Stimulated activated naive B cell treated with anti-CD40 and anti-IgM and Interleukin-4, amounts not matched to agents 10 μg/mL and 1 μg/mL and 100 μg/mL, for 72 hours (primary cell): ENCODE results near the gene NMRK2.

Source experiments
- ATAC-seq, 2 donors: fragments of 150-1000 bp; cut with Tn5 transposase; replicated peaks; 2 replicates each; pipeline ENCODE4 v1.10.0; 2021; ENCODE audit warnings: moderate library complexity in 1 of 2
- DNase-seq: peaks from one replicate; pipeline ENCODE4 v3.0.0; 2021
- H3K27ac Mint-ChIP-seq: one replicate; pipeline ENCODE4 v1.8.0; 2022; ENCODE audit warnings: mild to moderate bottlenecking, mixed read lengths
- H3K27me3 Mint-ChIP-seq, 2 donors: one replicate each; pipeline ENCODE4 v1.8.0; 2022; ENCODE audit warnings: mixed read lengths in 2 of 2
- H3K36me3 Mint-ChIP-seq, 2 donors: one replicate each; pipeline ENCODE4 v1.8.0; 2022; ENCODE audit warnings: mixed read lengths in 2 of 2, mild to moderate bottlenecking in 1 of 2
- H3K4me1 Mint-ChIP-seq, 2 donors: one replicate each; pipeline ENCODE4 v1.8.0; 2022; ENCODE audit warnings: mixed read lengths in 2 of 2, mild to moderate bottlenecking in 1 of 2
- H3K4me3 Mint-ChIP-seq, 2 donors: one replicate each; pipeline ENCODE4 v1.8.0; 2022; ENCODE audit warnings: mild to moderate bottlenecking in 2 of 2, mixed read lengths in 2 of 2, moderate library complexity in 1 of 2
- H3K9me3 Mint-ChIP-seq, 2 donors: one replicate each; pipeline ENCODE4 v1.8.0; 2022; ENCODE audit warnings: mixed read lengths in 2 of 2, mild to moderate bottlenecking in 1 of 2

Gene NMRK2

GRCh38 chr19:3979289-3979673 is 46.4 kb downstream of the NMRK2 start:
- H3K27ac Mint-ChIP-seq = peak overlapping the region; percentile 75
- DNase-seq (no peak), ATAC-seq (no peak)
- H3K36me3 Mint-ChIP-seq = peaks cover 63 to 70% of the 10 kb centered on the region in 2 donors
- H3K4me1 Mint-ChIP-seq = peaks cover 36 to 56% of the 10 kb centered on the region in 2 donors
- peak overlapping the region in 1 of 2 donors; percentile 19 for H3K4me3 Mint-ChIP-seq
- H3K9me3 Mint-ChIP-seq = no peaks in the 10 kb centered on the region
- no peaks in the 10 kb centered on the region for H3K27me3 Mint-ChIP-seq

DNA sequence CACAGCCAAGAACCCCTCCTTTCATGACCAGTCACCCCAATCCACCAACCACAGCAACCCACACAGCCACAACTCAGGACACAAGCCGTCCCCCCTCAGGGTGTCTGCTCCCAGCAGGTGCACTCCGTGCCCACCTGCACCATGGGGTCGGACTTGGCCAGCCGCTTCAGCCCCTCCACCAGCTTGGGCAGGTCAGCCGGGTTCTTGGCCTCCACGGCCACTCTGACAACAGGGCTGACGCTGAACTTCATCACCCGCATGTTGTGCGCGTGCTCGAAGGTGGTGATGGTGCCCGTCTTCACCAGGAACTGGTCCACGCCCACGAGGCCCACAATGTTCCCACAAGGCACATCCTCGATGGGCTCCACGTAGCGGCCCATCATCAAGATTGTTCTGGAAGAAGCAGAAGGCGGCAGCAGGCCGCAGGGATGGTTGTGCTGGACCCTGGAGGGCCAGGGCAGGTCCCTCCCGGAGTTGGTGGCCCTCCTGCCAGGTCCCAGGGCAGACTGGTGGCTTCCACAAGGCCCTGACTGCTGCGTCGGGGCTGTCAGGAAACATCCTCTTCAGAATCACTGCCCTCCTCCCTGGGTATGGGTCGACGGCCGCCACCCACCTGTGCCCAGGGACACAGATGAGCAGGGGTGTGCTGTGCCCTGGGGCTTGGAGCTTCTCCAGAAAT is 46.9 kb downstream of the NMRK2 start:
- peaks cover 37 to 61% of the 10 kb centered on the region in 2 donors for H3K4me1 Mint-ChIP-seq
- H3K27me3 Mint-ChIP-seq = no peaks in the 10 kb centered on the region
- H3K27ac Mint-ChIP-seq = peak overlapping the region; percentile 75
- H3K9me3 Mint-ChIP-seq = no peaks in the 10 kb centered on the region
- no peak for ATAC-seq
- peak overlapping the region in 1 of 2 donors; percentile 19 for H3K4me3 Mint-ChIP-seq
- H3K36me3 Mint-ChIP-seq = peaks cover 69 to 76% of the 10 kb centered on the region in 2 donors
- DNase-seq = no peak

DNA sequence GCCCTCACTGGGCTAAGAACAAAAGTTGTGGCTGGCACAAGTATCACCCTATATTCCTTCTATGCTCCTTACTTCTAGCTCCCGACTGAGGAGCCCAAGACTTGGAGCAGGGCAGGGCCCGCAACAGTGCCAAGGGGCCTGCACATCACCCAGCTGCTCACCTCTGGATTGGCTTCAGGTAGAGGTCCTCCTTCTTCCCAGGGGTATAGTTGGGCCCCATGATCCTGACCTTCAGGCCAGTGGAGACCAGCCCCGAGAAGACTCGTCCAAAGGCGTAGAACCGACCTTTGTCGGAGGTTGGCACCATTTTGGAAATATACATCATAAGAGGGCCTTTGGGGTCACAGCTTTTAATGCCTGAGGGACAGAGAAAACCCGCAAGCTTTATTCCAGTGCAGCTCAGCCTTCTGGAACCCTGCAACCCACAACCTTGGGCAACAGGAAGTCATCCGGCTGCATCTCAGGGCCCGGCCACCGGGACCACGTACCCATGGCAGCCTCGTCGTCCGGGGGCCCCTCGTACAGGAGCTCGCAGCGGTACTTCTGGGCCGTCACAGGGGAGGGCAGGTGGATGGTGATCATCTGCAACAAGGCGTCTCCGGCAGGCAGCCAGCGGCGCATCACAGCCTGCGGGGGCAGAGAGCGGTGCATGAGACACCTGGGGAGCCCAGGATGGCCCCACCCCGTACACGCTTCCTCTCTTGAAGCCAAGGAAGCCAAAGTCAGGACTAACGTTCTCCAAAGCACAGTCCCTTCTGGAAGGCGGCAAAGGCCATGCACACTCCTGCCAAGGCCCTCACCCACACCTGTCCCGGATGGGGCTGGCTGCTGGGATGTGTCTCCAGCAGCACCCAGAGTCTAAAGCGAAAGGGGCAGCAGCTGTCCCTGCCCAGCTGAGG is 47.7 kb downstream of the NMRK2 start:
- Mint-ChIP-seq H3K4me3 (no peak overlapping the region), H3K4me1 (peaks cover 39 to 61% of the 10 kb centered on the region in 2 donors), H3K27ac (peak overlapping the region; percentile 92), H3K9me3 (no peaks in the 10 kb centered on the region), H3K36me3 (peaks cover 75 to 80% of the 10 kb centered on the region in 2 donors), H3K27me3 (no peaks in the 10 kb centered on the region)
- DNase-seq (no peak), ATAC-seq (no peak)

GRCh38 chr19:3981373-3981735 is 48.5 kb downstream of the NMRK2 start:
- H3K4me1 Mint-ChIP-seq = peaks cover 39 to 60% of the 10 kb centered on the region in 2 donors
- no peaks in the 10 kb centered on the region for H3K27me3 Mint-ChIP-seq
- H3K9me3 Mint-ChIP-seq = no peaks in the 10 kb centered on the region
- peak overlapping the region; percentile 46 to 56 for H3K4me3 Mint-ChIP-seq
- ATAC-seq (no peak), DNase-seq (no peak)
- H3K36me3 Mint-ChIP-seq = peaks cover 68 to 73% of the 10 kb centered on the region in 2 donors
- H3K27ac Mint-ChIP-seq = peak overlapping the region; percentile 92

GRCh38 chr19:3981736-3982681 is 49.1 kb downstream of the NMRK2 start:
- Mint-ChIP-seq H3K4me3 (peak overlapping the region; percentile 43 to 93), H3K27me3 (no peaks in the 10 kb centered on the region), H3K27ac (peak overlapping the region; percentile 99), H3K9me3 (no peaks in the 10 kb centered on the region), H3K36me3 (peaks cover 63 to 69% of the 10 kb centered on the region in 2 donors), H3K4me1 (peaks cover 41 to 64% of the 10 kb centered on the region in 2 donors)
- ATAC-seq (no peak), DNase-seq (no peak)

GRCh38 chr19:3982701-3983541 is 50.1 kb downstream of the NMRK2 start:
- Mint-ChIP-seq H3K9me3 (no peaks in the 10 kb centered on the region), H3K4me1 (peaks cover 37 to 65% of the 10 kb centered on the region in 2 donors), H3K36me3 (peaks cover 54 to 59% of the 10 kb centered on the region in 2 donors), H3K27ac (peak overlapping the region; percentile 99), H3K4me3 (peak overlapping the region; percentile 93 to 95), H3K27me3 (no peaks in the 10 kb centered on the region)
- DNase-seq (no peak), ATAC-seq (no peak)

DNA sequence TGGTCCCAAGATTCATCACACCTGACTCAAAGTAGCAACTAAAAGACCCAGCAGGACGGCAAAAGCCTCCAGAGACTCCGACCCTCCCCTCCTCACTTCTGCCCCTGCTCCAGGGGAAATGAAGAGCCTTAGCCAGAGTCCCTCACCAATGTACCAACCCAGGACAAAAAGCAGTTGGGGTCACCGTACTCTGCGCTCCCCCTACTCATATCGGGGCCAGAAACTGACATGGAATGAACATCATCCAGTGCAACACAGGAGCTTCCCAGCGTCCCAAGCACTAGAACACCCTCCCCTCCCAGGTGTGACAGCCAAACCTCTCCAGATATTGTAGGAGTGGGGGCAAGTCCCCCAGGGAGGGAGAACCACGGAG is 50.7 kb downstream of the NMRK2 start:
- Mint-ChIP-seq H3K4me3 (peak overlapping the region; percentile 93 to 95), H3K36me3 (peaks cover 49 to 55% of the 10 kb centered on the region in 2 donors), H3K9me3 (no peaks in the 10 kb centered on the region), H3K27me3 (no peaks in the 10 kb centered on the region), H3K4me1 (peaks cover 36 to 63% of the 10 kb centered on the region in 2 donors), H3K27ac (peak overlapping the region; percentile 99)
- ATAC-seq (no peak), DNase-seq (no peak)

DNA sequence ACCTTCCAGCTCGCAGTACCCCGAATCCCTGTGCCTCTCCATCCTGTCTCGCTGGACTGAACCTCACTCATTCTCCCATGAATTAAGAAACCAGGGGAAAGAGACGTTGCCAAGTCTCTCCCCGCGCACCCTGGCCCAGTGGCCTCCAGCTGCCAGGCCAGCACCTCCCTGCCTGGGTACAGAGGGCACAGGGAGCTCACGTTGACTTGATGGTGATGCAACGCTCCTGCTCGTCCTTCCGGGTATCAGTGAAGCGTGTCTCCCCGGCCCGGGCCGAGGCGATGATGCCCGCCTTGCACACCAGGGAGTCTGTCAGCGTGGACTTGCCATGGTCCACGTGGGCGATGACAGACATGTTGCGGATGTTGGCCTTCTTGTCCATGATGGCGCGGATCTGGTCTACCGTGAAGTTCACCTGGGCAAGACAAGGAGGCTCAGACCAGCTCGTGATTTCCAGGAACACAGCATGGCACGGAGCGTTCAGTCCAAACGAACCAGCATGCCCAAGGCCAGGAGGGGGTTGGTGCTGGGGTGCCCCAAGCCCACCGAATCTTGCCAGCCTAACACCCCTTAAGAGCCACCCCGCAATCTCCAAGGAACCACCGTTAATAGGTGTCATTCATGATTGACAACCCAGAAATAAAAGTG is 51.2 kb downstream of the NMRK2 start:
- H3K27ac Mint-ChIP-seq = peak overlapping the region; percentile 99
- ATAC-seq (peak in 1 of 2 donors; percentile 5), DNase-seq (no peak)
- no peaks in the 10 kb centered on the region for H3K9me3 Mint-ChIP-seq
- H3K36me3 Mint-ChIP-seq = peaks cover 47 to 53% of the 10 kb centered on the region in 2 donors
- H3K4me1 Mint-ChIP-seq = peaks cover 36 to 63% of the 10 kb centered on the region in 2 donors
- peak overlapping the region; percentile 93 to 95 for H3K4me3 Mint-ChIP-seq
- no peaks in the 10 kb centered on the region for H3K27me3 Mint-ChIP-seq

GRCh38 chr19:3984584-3984907 is 51.7 kb downstream of the NMRK2 start:
- H3K36me3 Mint-ChIP-seq = peaks cover 42 to 48% of the 10 kb centered on the region in 2 donors
- H3K27me3 Mint-ChIP-seq = no peaks in the 10 kb centered on the region
- peaks cover 35 to 65% of the 10 kb centered on the region in 2 donors for H3K4me1 Mint-ChIP-seq
- ATAC-seq (no peak), DNase-seq (no peak)
- H3K27ac Mint-ChIP-seq = peak overlapping the region; percentile 99
- no peaks in the 10 kb centered on the region for H3K9me3 Mint-ChIP-seq
- H3K4me3 Mint-ChIP-seq = peak overlapping the region; percentile 93 to 95

DNA sequence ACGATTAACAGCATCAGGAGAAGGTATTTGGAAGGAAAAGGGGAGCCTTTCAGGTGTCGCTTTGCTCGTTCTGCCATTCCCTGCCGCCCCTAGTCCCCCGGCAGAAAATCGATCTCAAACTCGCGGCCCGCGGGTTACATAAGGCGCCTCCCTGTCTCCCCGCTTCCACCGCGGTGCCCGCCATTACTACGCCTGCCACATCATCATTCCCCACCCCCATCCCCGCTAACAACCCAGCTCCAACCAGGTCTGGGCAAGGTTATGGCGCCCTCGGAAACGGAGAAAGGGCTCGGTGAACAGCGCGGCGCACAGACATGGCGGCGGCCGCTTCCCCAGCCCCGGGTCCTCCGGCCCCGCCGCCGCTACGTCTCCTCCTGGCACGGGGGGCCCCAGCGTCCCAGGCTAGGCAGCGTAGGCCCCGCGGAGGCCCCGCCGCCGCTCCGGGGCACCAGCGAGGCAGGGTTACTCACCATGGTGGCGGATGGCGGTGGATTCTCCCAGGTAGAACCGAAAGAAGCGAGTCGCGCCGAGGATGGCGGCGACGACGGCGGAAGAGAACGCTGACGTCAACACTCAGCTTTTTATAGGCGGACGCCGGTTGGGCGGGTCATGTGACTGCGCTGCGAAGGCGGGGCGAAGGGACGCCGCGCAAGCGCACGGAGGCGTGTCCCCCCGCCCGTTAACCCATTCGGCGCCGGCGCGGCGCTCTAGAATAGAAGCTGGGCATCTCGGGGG is 52.2 kb downstream of the NMRK2 start, which contains the start of gene EEF2:
TSS of gene EEF2 (minus strand) at position 556 of the 735 bp plus-strand sequence. CDS start at position 473, 83 bp downstream.
- Mint-ChIP-seq H3K4me1 (peaks cover 32 to 62% of the 10 kb centered on the region in 2 donors), H3K27me3 (no peaks in the 10 kb centered on the region), H3K27ac (peak within 1 kb of the TSS; percentile 99), H3K9me3 (no peaks in the 10 kb centered on the region), H3K4me3 (peak within 1 kb of the TSS; percentile 93 to 95), H3K36me3 (peaks cover 37 to 43% of the 10 kb centered on the region in 2 donors)
- peak; percentile 38 to 48 for ATAC-seq
- DNase-seq = peak; percentile 84

DNA sequence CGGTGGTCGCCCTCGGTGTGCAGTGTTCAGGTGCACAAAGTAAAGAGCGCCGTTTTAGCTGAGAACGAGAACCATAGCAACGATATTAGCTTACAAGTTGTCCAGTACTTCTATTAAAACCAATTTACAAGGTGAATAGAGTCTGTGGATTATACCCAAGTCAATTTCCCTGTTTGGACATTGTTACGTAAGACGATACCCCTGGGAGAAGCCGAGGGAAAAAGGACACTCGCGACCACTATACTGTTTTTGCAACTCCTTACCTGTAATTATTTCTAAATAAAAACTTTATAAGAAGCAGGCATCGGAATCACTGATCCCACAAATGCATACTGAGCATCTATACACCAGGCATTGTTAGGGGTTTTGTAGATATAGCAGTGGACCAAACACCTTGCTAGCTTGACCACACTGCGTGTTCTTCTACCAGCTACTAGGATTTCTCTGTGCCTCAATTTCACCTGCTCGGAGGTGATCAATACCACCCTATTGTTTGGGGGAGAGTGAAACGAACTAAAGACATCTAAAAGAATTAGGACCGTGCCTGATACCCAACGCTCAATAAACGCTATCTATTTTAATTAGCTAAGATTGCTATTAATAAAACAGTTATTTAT is 52.9 kb downstream of the NMRK2 start:
- Mint-ChIP-seq H3K4me3 (peak overlapping the region; percentile 93 to 95), H3K36me3 (peaks cover 34 to 44% of the 10 kb centered on the region in 2 donors), H3K9me3 (peaks cover under 1 to 1% of the 10 kb centered on the region in 2 donors), H3K4me1 (peaks cover 35 to 64% of the 10 kb centered on the region in 2 donors), H3K27ac (peak overlapping the region; percentile 99), H3K27me3 (no peaks in the 10 kb centered on the region)
- DNase-seq (no peak), ATAC-seq (no peak)
